SK-N-SH (cell line): ENCODE data around the gene APOL6.

Source experiments
- CHD2 ChIP-seq: fragments of 150-350 bp; IDR thresholded peaks from 2 replicates; pipeline ENCODE4 v1.6.1; 2018; ENCODE audit warnings: low read length; ENCODE audit not compliant: partially characterized antibody
- EZH2phosphoT487 ChIP-seq: fragments of 200-600 bp; sonication (generic); IDR thresholded peaks from 2 replicates; pipeline ENCODE4 v1.6.1; 2017; ENCODE audit warnings: low read depth, mixed run types, mild to moderate bottlenecking, antibody characterized with exemption, moderate library complexity, borderline replicate concordance
- FOXJ3 ChIP-seq: sonication (generic); formaldehyde crosslinking; IDR thresholded peaks from 2 replicates; pipeline ENCODE4 v1.5.1; 2020; ENCODE audit warnings: mild to moderate bottlenecking, missing genetic modification reagents
- FOXM1 ChIP-seq: IDR thresholded peaks from 2 replicates; pipeline ENCODE4 v1.4.0; 2012; ENCODE audit warnings: low read depth, mild to moderate bottlenecking
- GABPA ChIP-seq: IDR thresholded peaks from 2 replicates; pipeline ENCODE4 v1.4.0; 2012; ENCODE audit warnings: low read depth, mild to moderate bottlenecking
- JUND ChIP-seq: IDR thresholded peaks from 2 replicates; pipeline ENCODE4 v1.4.0; 2012
- TAF1 ChIP-seq: IDR thresholded peaks from 2 replicates; pipeline ENCODE4 v1.6.1; 2012; ENCODE audit warnings: low read depth, mild to moderate bottlenecking, low read length, moderate library complexity, borderline replicate concordance
- TF ChIP-seq, protein P1 (sequence below): fragments of 200-600 bp; sonication (generic); IDR thresholded peaks from 2 replicates; pipeline ENCODE4 v1.6.1; 2017; ENCODE audit warnings: antibody characterized with exemption, mild to moderate bottlenecking, moderate library complexity

DNA sequence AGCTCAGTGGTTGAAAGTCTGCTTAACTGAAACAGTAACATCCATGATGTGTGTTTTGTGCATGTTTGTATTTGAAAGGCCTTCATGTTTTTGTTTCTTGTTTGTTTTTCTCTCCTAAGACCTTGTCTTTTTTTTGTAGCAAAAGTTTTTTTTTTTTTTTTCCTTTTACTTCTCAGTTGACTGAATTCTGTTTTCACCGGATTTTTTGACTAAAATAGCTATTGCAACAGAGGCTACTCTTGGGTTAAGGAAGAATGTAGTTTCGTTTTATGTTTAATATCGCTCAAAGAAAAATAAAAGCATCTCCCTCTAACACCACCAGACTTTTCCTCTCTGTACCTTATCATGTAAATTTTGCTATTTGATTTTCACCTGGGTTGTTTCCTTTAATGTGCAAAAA lies 15.1 kb downstream of the APOL6 start:
- no peak for TF ChIP-seq TAF1
- TF ChIP-seq, protein P1, sequence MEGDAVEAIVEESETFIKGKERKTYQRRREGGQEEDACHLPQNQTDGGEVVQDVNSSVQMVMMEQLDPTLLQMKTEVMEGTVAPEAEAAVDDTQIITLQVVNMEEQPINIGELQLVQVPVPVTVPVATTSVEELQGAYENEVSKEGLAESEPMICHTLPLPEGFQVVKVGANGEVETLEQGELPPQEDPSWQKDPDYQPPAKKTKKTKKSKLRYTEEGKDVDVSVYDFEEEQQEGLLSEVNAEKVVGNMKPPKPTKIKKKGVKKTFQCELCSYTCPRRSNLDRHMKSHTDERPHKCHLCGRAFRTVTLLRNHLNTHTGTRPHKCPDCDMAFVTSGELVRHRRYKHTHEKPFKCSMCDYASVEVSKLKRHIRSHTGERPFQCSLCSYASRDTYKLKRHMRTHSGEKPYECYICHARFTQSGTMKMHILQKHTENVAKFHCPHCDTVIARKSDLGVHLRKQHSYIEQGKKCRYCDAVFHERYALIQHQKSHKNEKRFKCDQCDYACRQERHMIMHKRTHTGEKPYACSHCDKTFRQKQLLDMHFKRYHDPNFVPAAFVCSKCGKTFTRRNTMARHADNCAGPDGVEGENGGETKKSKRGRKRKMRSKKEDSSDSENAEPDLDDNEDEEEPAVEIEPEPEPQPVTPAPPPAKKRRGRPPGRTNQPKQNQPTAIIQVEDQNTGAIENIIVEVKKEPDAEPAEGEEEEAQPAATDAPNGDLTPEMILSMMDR = no peak
- TF ChIP-seq GABPA = no peak
- no peak for TF ChIP-seq EZH2phosphoT487
- TF ChIP-seq FOXM1 = no peak
- no peak for TF ChIP-seq CHD2
- no peak for TF ChIP-seq FOXJ3 (CRISPR knock-in tag)
- no peak for TF ChIP-seq JUND
